Omental fat pad (tissue), 4 donors: Measurements from ENCODE around the gene TYW1B. TPM values are rescaled to one million over a fixed set of nuclear protein-coding genes. Genes with fewer than 3 reads are reported as not detected.
"Not testable (repeated sequence)": the region's sequence is repeated elsewhere in the genome, so short reads cannot be mapped to it uniquely, and the experiment has no call there.

ENCODE experiments used
- ATAC-seq: fragments of 150-250 bp; one replicate; pipeline ENCODE4 v1.9.1; 2016; ENCODE audit warnings: mild to moderate bottlenecking, moderate library complexity; ENCODE audit not compliant: low FRiP score
- DNase-seq: peaks from one replicate; pipeline ENCODE4 v3.0.0-alpha.2; 2019; ENCODE audit warnings: low spot score
- total RNA-seq, 4 donors: library from RNA; depleted of rRNA; stranded (reverse); fragments of >200 nt; gene quantifications; one replicate each; pipeline ENCODE4 v1.1.0, GENCODE V29; 2016
- TF ChIP-seq, protein P1 (sequence below), 3 donors: fragments of 450-650 bp; IDR thresholded peaks; one replicate each; pipeline ENCODE4 v1.5.1; 2016 to 2017; ENCODE audit warnings: antibody characterized with exemption in 3 of 3, mild to moderate bottlenecking in 3 of 3, moderate library complexity in 2 of 3

TYW1B gene
- total RNA-seq, 4 donors from 2014 or later, result 1.9 to 5.8 (median 3.1) TPM

DNA sequence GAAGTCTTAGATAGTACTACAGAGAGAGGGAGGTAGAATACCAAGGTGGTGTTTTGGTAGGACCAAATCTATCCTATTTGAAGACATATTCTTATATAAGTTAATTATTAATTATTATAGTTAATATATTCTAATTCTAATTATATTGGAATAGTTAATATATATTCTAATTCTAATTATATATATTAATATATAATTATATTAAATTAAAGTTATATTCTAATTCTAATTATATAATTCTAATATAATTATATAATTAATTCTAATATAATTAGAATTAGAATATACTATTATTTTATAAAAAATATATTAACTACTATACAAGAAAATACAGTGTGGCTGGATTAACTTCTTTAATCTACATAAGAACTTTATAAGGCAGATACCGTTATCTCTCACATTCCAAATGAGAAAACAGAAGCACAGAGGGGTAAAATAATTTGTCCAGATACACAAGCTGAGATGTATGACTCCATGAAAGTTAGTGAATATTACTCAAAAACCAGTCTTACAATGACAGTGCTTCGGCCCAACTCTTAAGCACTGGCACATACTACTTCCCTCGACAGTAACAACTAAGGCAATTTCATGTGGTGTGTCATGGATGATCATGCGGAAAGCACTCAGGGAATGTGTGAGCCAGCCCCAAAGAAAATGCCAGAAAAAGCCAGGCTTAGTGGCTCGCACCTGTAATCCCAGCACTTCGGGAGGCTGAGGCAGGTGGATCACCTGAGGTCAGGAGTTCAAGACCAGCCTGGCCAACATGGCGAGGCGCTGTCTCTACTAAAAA, 42.6 kb downstream of the TYW1B start:
- DNase-seq (no peak), ATAC-seq (no peak)
- TF ChIP-seq, protein P1, sequence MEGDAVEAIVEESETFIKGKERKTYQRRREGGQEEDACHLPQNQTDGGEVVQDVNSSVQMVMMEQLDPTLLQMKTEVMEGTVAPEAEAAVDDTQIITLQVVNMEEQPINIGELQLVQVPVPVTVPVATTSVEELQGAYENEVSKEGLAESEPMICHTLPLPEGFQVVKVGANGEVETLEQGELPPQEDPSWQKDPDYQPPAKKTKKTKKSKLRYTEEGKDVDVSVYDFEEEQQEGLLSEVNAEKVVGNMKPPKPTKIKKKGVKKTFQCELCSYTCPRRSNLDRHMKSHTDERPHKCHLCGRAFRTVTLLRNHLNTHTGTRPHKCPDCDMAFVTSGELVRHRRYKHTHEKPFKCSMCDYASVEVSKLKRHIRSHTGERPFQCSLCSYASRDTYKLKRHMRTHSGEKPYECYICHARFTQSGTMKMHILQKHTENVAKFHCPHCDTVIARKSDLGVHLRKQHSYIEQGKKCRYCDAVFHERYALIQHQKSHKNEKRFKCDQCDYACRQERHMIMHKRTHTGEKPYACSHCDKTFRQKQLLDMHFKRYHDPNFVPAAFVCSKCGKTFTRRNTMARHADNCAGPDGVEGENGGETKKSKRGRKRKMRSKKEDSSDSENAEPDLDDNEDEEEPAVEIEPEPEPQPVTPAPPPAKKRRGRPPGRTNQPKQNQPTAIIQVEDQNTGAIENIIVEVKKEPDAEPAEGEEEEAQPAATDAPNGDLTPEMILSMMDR (IDR thresholded peaks at IDR 0.05), result no peak

GRCh38 chr7:72783601-72784370, 44.2 kb downstream of the TYW1B start:
- peak; percentile 72 for ATAC-seq
- DNase-seq, result not testable (repeated sequence)

DNA sequence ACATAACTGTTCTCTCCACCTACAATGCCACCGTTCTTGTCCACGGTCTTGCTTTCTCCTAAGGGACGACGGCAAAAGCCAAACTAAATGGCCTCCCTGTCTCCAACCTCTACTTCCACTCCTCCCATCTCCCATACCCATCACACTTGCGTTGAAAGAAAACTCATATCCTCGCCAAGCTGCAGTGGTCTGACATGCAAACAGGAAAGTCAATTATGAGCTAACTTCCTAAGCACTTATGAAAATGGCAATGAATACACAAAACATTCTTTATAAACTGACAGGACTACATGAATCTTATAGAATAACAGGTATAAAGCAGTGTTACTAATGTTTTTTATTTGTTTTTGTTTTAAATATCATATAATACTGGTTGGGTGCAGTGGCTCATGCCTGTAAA, 46.4 kb downstream of the TYW1B start:
- TF ChIP-seq, protein P1 (IDR thresholded peaks at IDR 0.05), result no peak
- ATAC-seq (no peak), DNase-seq (no peak)

DNA sequence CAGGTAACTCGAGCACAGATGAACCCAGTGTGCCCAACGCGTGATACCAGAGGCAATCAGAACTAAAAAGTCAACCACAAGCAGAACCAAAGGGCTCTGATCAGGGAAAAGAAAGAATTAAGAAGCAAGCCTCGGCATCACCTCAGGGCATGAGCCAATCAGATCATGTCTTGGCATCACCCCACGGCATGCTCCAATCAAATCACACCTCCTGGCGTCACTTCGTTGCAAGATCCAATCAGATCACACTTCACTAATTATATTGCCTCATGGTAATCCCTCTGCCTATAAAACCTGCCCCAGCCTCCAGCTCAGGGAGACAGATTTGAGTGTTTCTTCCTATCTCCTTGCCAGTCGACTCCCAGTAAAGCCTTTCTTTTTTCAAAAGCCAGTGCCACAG, 46.8 kb downstream of the TYW1B start:
- DNase-seq, result no peak
- no peak for ATAC-seq
- TF ChIP-seq, protein P1 (IDR thresholded peaks at IDR 0.05), result no peak

DNA sequence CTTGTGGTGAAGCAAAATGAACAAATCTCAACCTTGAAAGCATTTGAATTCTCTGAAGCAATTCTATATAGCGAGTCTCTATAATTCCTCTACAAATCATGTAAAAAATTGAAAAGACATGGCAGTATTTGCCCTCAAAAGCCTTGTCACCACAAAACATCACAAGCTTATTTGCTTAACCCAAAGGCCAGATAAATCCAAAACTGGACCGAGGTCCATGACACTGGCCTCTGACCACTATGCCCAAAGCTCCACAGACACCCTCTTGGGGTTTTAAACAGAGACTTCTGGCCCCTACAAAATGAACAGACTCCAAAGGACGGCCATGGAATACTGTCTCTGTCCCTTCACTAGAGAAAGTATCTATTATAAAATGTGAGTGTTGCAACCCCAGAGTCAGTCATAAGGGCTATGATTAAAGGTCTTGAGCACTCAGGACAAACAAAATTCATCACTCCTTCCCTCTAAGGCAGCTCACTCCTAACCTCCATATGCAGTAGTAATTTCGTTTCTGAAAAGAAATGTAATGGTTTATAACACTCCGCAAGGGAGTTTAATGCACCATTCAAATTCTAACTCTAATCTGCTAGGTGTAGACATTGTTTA, 47.6 kb downstream of the TYW1B start:
- not testable (repeated sequence) for DNase-seq, ATAC-seq

DNA sequence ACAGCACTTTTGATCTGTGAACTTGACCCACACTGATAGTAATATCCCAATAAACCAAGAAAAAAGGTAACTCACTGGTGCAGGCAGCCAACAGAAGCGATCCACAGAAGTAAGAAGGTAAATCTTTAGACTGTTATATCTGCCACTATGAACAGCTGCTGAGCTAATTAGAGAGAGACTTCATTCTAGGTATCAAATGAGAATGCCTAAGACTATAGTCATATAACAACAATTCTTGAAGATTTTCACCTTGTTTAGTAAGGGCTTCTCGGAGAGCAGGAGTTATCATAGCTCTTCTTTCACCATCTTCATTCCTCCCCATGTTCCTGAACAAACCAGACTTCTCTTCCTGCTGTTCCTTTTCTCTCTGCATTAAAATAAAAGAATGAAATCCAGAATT, 50.8 kb downstream of the TYW1B start:
- DNase-seq, ATAC-seq: not testable (repeated sequence)

GRCh38 chr7:72772627-72773026, 55.4 kb downstream of the TYW1B start:
- not testable (repeated sequence) for ATAC-seq, DNase-seq

- not testable (repeated sequence) for ATAC-seq, DNase-seq
Observed at GRCh38 chr7:72766994-72767393, 61.0 kb downstream of the TYW1B start.

DNA sequence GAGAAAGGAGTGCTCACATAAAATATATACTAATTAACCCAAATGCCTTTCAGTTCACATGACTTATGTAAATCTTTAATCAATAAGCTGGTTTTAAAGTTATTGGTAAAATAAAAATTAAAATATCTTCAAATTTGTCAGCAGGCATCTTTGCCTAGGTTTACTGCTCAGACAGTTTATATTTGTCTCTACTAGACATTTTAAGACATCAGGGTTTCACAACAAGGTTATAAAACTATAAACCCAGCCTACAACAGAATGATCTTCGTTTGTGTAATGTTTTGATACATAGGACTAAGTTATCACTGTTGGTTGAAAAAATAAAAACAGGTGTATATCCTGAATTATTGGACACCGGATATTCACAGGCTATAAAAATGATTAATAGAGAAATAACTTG, 67.4 kb downstream of the TYW1B start:
- TF ChIP-seq, protein P1 (IDR thresholded peaks at IDR 0.05), result no peak
- ATAC-seq, result no peak
- no peak for DNase-seq
